NCI-H524 (cell line): ENCODE measurements around the gene KRT4.
A peak's percentile ranks its signal among the peaks of the same experiment; 100 is the strongest.

Experiments
- DNase-seq, 2 experiments: peaks; one replicate each; lab custom pipeline; 2025; lab: John Stamatoyannopoulos, UW

The KRT4 gene

DNA sequence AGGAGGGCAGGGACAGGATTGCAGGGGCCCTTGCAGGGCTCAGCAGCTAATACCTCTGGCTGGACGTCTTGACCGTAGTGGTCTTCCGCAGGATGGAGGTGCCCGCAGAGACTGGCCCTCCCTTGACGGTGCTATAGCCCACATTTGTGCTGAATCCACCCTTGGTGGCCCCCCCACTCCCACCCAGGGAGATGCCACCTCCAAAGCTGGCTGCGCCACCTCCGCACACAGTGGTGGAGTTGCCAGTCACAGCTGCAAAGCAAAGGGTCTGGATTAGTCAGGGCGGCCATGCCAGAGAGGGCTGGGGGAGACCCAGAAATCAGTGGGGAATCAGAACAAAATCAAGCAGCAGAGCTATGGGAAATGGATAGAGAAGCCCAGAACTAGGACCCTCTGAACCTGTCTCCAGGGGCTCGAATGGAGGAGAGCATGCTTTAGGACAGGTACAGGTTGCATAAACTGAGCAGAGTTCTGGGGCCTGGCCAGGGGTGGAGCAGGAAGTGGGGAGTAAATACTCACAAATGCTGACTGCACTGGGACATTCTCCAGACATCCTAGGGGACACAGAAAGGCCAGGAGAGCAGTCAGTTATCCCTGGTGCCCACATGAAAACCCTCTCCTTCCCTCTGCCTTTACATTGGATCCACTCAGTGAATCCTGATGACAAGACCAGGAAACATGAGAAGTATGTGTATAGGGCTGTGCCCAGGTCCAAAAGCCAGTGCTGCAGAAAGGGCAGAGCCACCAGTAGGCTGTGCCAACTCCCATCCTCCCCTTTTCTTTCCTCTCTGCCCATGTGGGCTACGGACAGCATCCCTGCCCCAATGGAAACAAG, 8.1 kb upstream of the KRT4 start:
- DNase-seq = no peak

DNA sequence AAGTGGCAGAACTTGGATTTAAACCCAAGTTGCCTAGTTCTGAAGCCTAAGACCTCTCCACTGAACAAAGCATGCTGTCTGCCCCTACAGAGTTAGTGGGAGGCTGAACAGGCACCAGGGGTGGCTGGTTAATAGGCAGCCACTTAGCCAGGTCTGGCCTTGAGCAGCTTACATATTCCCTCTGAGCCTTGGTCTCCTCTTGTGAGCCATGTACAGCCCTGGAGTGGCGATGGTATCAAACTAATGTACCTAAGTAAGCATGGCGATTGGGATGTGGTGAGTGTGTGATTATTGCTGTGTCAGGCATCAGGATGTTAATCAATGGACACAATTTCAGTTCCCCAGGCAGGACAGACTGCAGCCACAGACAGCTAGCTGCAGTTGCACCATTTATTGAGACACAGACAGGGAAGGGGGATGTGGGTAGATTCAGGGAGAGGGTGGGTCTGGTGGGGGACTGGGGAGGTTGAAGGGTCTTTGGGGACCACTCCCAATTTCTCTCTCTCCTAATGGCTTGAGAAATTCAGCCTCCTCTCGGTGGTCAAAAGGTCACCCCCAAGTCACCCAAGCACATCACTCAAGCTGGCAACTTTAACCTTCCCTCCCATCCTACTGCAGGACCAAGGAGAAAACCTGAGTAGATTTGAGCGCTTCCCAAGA, 7.3 kb upstream of the KRT4 start:
- no peak for DNase-seq

DNA sequence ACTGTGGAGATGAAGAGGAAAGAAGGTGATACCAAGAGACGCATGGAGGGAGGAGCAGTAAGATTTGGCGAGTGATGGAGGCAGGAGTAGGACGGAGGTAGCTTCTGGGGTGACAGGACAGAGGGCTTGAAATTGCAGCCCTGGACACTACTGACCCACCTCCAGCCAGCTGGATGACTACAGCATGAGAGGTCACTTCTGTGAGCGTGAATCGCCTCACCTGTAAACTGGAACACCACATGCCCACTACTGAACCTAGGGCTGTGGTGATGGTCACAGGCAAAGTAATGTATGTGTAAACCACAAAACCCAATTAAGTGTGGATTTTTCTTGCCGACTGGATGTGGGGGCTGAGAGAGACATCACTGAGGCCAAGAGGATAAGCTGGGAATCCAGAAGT, 6.6 kb upstream of the KRT4 start:
- no peak for DNase-seq

DNA sequence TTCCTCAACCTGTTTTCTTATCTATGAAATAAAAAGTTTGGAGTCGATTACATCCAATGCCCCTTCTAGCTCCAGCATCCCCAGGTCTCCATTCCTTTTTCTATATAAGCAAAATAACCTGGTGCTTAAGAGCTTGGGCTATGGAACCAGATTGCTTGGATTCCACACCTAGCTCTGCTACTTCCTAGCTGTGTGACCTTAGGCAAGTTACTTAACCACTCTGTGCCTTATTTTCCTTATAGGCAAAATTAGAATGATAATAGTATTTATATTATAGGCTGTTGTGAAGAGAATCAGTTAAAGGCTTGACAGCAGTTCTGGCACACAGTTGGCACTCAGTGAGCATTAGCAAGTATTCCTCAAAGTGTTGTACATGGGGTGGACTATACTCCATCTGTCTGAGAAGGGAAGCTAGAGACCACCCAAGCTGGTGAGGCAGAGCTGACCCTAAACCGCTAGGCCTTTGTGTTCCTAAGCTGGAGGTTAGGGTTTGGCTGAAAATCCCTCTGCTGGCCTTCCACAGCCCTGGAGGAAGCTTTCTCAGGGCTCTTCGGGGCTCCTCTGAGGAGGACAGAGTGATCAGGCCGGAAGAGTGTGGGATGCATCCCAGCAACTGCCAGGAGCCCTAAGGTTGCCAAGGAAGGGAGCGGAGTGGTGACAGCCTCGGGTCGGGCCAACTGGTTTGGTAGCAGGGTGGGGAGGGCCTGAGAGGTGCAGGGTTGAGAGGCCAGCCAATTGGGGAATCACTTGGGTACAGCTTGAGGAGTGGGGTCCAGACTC, 6.0 kb upstream of the KRT4 start:
- no peak for DNase-seq

DNA sequence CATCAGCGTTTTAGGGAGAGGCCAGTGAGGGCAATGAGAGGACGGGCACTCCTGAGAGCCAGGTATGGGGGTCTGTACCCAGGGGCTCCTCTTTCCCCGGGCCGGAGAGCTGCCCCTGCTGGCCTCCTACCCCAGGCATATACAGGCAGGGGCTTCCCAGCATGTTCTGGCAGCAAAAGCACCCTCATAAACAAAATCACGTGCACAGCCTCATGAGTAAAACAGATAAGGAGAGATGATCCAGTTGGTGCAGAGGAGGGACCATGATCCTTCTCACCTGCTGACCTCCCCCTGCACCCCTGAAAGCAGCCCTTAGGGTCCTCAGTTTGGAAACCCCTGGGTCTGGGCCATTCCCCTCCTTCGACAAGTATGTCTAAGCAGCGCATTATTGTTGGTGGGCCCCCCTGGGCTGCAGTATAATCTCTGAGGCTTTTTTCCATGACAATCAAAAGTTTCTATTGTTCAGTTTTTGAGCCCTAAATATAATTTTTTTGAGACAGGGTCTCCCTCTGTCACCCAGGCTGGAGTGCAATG, 5.0 kb upstream of the KRT4 start:
- no peak for DNase-seq

DNA sequence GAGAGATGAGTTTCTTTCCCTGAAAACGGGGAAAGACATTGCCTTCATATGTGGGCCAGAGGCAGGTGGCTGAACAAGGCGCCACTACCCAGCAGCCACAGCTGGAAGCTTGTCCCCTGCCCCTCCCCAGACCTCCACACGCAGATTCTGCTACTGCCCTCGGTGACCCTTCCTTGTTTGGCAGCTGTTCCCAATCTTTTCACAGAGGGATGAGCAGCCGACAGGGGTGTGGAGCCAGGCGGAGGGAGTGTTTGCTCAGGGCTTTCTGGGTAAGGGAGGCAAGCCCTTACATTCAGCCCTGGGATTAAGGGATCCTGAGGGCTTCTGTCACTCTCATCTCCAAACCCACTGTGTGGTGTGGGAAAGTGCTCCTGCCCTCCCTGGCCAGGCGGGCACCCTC, 4.5 kb upstream of the KRT4 start:
- peak; percentile 10 to 44 for DNase-seq

DNA sequence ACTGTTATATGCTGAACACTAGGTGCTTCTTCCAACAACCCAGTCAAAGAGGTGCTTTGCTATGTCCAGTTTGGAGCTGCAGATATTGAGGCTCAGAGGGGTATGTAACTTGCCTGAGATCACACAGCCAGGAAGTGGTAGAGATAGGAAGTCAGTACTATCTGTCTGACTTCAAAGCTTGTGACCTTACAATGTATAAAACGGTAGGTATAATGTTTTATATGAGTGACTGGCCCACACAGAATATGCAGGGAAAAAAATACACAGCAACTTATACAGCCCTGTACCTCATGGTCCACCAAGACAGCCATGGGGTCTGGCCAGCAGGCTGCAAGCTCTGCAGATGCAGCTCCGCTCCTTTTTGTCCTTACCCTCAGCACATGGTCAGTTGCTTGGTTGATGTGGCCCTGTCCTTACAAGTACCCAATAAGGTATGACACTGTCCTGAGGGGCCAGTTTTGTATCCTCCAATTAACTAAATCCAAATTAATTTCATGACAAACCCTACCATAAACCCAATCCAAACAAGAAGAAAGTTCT, 3.9 kb upstream of the KRT4 start:
- DNase-seq = no peak

DNA sequence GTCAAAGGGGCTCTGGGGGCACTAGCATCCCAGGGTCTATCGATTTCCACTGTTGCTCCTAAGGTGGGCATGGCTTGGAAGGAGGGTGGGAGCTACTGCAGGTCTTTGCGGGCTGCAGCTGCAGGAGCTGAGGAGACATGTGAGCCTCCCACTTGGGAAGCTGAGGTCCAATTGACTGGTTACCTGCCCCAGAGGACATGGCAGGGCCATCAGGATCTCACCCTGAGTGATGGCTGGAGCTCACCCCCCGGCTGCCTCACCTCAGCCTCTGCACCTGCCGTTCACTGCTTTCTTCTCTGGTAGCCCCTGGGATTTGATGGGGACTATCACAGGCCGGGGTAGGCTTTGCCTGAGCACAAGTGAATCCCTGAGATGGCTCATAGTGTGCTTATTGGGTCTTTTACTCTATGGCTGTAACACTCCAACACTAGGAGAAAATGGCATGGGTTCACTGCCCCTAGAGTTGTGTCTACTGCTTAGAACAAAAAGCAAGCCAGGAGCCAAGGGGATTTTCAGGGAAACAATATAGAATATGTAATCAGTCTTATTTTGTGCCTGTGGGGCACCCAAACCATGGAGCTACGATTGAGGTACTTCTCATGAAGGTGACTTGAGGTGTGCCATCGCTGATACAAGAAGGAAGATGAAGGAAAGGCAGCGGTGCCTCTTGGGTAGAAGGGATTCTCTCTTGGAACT, 3.2 kb upstream of the KRT4 start:
- no peak for DNase-seq

DNA sequence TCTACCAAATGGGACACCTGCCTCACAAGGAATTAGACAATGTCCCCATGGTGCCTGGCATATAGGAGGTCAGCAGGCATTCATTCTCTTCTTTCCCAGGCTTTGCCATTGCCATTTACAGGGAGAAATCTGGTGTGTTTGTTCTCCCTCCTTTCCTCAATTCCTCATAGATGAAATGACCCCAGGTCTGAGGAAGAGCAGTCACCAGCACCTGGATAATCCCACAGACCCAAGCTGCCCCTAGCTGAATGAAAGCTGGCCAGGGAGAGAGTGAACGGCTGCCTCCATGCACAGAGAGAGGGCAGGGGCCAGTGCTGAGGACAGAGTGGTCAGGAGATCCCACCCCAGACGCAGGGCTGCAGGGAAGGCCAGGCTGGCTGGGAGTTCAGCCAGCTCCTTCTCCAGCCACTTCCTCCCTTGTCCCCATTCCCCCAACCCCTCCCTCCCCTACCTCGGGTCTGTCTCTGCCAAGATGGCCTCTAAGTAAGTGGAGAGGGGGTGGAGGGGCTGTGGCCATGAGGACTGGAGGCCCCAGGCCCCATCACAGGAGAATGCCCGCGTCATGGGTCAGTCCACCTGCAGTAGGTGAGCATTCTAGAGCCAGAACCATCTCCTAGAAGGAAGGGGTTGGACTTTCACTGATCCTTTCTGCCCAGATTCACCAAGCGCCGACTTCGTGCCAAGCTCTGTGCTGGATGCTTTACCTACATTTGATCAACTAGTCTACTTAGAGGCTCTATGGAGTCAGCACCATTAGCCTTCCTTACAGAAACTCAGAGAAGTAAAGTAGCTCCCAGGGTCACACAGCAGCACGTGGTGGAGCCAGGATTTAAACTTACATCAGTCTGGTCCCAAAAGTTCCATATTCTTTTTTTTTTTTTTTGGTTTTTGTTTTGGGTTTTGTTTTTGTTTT, 2.0 kb upstream of the KRT4 start:
- no peak for DNase-seq

DNA sequence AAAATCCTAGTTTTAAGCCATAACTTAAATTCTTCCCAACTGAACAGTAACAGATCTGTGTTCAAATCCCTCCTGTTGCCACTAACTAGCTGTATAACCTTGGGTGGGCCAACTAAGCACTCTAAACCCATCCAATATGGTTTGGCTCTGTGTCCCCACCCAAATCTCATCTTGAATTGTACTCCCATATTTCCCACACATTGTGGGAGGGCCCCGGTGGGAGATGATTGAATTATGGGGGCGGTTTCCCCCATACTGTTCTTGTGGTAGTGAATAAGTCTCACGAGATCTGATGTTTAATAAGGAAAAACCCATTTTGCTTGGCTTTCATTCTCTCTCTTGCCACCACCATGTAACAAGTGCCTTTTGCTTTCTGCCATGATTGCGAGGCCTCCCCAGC, 1.2 kb upstream of the KRT4 start:
- DNase-seq = no peak

DNA sequence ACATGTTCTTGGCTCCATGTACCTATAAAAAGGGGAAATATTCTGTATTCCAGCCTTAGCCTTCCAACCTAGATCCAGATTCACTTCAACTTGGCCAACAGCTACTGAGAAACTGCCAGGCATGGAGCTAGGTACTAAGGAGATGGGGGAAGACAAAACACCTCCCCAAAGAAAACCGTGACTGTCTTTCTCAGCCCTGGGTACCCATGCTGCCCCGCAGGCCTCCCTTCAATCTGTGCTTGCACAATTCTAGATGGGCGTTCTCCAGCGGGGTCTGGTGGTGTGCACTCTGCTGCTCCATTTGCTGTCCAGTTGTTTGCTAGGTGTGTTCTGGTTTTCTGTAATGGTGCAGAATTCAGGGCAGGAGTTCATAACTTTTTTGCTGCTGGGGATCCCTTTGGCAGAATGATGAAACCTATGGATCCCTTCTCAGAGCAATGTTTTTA, 817 bp upstream of the KRT4 start:
- no peak for DNase-seq

DNA sequence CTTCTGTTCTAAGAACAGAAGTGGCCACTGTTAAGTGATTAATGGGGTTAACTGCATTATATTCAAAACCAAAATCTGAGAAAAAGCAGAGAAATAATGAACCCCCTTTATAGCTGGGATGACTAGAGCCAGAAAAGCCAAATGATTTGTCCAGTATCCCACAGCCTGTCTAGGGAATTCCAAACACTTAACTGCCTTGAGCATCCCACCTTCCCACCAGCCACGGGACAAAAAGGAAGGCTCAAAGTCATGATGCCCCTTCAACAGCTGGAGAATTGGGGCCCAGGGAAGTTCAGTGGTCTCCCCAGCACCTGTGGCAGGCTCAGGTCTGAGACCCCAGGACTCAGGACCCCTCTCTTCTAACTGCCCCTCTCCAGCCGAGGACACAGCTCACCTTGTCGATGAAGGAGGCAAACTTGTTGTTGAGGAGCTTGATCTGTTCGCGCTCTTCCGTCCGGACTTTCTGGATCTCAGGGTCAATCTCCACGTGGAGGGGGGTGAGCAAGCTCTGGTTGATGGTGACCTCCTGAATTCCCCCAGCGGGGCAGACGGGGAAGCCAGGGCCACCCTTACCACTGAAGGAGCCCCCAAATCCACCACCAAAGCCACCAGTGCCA, 605 bp downstream of the KRT4 start:
- no peak for DNase-seq

DNA sequence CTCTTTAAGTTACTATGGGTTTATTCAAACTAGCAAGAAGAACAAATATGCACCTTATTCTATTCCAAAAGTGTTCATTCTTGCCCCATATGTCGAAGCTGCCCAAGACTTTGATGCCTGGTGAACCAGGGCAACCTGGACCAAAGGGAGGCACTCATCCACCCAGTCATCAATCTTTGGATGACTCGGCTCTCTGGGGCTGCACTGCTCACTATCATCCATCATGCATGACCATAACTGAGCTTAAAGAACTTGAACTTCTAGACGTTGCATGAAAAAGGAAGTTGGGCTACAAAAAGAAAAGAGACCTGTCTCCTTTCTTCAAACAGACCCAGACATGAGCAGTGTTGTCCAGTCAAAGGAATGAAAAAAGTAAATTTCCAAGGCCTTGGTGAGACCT, 1.2 kb downstream of the KRT4 start:
- DNase-seq = no peak

DNA sequence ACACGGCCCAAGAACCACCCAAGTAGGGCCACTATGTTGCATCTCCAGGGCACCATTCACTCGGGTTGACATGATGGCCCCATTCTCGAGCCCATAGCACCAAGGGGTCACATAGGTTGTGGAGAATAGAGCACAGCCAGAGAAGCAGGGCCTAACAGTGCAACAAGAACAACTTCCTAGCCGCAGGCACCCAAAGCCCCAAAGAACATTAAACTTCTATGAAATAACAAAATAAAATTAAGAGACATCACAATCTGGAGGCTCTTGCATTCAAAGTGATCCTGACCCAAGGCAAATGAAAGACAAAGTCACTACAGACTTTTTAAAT, 1.9 kb downstream of the KRT4 start:
- DNase-seq = no peak

DNA sequence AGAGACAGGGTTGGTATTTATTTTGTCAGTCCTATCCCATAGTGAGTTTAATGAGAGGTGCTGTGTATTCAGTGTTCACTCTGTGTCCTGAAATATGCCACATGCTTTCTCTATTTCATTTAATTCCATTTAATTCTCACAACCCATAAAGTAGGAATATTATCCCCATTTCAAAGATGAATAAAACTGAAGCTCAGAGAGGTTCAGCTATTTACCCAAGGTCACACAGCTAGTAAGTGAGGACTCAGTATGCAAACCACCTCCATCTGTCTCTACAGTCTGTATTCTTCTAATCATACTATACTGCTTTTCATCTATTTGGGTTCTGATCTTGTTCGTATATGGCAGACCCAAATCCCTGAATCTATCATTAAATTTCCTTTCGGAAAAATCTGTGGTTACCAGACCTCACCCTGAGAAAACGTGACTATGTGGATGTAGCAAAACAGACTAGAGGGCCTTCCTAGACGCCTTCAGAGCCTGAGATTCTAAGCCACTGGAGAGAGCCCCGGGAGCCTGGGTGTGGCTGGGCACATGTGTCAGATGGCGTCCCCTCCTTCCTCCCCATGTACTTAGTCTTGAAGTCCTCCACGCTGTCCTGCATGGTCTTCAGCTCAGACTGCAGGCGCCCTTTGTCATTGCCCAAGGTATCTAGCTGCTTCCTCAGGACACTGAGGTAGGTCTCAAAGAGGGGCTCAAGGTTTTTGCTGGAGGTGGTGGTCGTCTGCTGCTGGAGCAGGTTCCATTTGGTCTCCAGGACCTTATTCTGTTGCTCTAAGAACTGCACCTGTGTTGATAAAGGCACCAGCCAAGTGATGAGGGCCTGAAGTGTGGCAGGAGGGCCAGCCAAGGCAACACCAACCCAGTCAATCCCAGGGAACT, 2.5 kb downstream of the KRT4 start:
- no peak for DNase-seq

DNA sequence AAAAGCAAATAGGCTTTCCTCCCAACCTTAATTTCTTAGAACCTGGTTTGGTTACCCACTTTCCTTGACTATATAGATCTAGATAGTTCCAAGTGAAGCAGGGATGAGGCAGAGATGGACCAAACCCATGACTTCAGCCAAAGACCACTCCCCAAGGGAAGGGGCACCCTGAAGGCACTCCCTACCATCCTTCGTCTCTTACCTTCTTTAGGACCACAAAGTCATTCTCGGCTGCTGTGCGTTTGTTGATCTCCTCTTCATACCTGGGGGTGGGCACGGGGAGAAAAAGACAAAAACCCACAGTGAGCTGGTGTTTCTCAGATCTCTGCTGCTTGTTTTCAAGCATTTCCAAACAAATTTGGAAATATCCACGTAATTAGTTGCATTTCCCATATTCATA, 3.4 kb downstream of the KRT4 start:
- no peak for DNase-seq

DNA sequence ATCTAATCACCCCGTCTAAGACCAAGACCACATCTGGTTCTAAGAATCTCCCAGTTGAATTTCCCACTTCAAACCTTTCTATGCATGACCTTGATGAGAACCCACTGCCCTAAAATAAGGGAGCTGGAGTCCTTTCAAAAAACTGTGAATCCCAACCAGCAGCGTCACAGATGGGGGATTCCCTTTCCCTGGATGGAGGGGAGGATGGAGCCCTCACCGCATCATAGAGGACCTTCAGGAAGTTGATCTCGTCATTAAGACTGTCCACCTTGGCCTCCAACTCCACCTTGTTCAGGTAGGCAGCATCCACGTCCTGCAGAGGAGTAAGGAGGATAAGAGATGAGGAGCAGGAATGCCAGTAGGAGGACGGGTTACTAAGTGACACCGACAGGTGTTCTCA, 4.8 kb downstream of the KRT4 start:
- no peak for DNase-seq

DNA sequence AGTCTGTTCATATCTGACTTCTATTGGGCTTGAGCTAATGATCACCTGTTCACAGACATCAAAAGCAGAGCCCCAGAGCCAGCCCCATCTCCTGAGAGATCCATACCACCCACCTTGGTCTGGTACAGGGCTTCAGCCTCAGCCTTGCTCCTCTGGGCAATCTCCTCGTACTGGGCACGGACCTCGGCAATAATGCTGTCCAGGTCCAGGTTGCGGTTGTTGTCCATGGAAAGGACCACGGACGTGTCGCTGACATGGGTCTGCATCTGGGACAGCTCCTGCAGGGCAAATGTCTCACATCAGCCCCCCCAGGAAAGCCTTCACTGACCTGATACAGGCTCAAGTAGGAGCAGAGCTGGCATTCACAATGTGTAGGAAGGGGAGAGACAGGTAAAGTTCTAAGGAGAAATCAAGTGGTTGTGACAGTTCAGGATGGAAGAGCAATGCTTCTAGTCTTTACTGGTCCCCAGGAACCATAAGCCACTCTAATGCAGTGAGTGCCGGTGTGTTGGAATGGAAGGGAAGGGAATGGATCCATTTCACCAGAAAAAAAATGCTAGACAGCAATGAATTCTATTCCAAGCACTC, 5.2 kb downstream of the KRT4 start:
- no peak for DNase-seq
